SW 1271 (cell line): ENCODE data around the gene NME3.

Experiments used
- DNase-seq, 2 experiments: peaks; one replicate each; lab custom pipeline; 2025; lab: John Stamatoyannopoulos, UW

Gene NME3

GRCh38 chr16:1780677-1781072 lies 9.3 kb upstream of the NME3 start:
- DNase-seq = no peak

- DNase-seq = no peak
These were observed 8.7 kb upstream of the NME3 start for GRCh38 chr16:1779741-1780676.

GRCh38 chr16:1779234-1779701 lies 7.9 kb upstream of the NME3 start:
- DNase-seq = no peak

GRCh38 chr16:1778200-1779179 lies 7.1 kb upstream of the NME3 start:
- no peak for DNase-seq

GRCh38 chr16:1777375-1778199 lies 6.2 kb upstream of the NME3 start:
- DNase-seq = no peak

GRCh38 chr16:1776991-1777374 lies 5.6 kb upstream of the NME3 start:
- DNase-seq = no peak

- DNase-seq = no peak
These were observed 5.3 kb upstream of the NME3 start for GRCh38 chr16:1776672-1776955.

GRCh38 chr16:1775846-1776671 lies 4.7 kb upstream of the NME3 start:
- no peak for DNase-seq

- no peak for DNase-seq
These were observed 3.9 kb upstream of the NME3 start for GRCh38 chr16:1775006-1775845.

- DNase-seq = no peak
These were observed 3.1 kb upstream of the NME3 start for GRCh38 chr16:1774448-1774780.

- DNase-seq = peak in 1 of 2 experiments; percentile 18
These were observed 2.5 kb upstream of the NME3 start for GRCh38 chr16:1773703-1774447.

GRCh38 chr16:1772908-1773702 lies 1.8 kb upstream of the NME3 start, which contains the start of gene MRPS34:
MRPS34 (minus strand) TSS chr16:1773134; CDS start chr16:1773119, 15 bp downstream.
- peak in 1 of 2 experiments; percentile 55 for DNase-seq

- no peak for DNase-seq
These were observed 1.1 kb upstream of the NME3 start, which contains the start of gene EME2 for GRCh38 chr16:1772362-1772907. EME2 (plus strand) TSS chr16:1772810; CDS start chr16:1773228, 418 bp downstream.

GRCh38 chr16:1771864-1772361 lies 570 bp upstream of the NME3 start:
- peak in 1 of 2 experiments; percentile 10 for DNase-seq

- DNase-seq = peak; percentile 27 to 45
These were observed 785 bp downstream of the NME3 start for GRCh38 chr16:1770328-1771187.

GRCh38 chr16:1769402-1770300 lies 1.7 kb downstream of the NME3 start:
- no peak for DNase-seq
